GM12872 (cell line): ENCODE results near the gene NECTIN2.

Source experiments
- CTCF ChIP-seq: IDR thresholded peaks from 3 replicates; pipeline ENCODE4 v1.5.1; 2011; ENCODE audit warnings: low read depth, mild to moderate bottlenecking, low read length, moderate library complexity; ENCODE audit not compliant: insufficient read depth

The NECTIN2 gene

GRCh38 chr19:44850641-44851109, 4.6 kb downstream of the NECTIN2 start:
- no peak for TF ChIP-seq CTCF

DNA sequence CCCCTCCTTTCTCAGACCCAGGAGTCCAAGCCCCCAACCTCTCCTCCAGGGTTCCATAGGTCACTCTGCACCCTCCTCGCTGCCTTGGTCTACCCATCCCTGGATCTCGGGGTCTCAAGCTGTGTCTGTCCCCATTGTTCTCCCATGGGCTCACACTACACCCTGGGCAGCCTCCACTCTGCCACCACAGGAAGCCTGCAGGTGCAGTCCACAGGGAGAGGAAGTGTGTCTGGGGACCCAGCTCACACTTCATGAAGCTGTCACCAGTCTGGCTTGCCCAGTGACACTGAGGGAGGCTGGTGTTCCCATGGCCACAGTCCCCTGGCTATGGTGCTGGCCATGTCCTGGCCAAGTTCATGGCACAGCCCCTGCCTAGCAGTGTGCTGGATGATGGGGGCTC, 5.3 kb downstream of the NECTIN2 start:
- no peak for TF ChIP-seq CTCF

DNA sequence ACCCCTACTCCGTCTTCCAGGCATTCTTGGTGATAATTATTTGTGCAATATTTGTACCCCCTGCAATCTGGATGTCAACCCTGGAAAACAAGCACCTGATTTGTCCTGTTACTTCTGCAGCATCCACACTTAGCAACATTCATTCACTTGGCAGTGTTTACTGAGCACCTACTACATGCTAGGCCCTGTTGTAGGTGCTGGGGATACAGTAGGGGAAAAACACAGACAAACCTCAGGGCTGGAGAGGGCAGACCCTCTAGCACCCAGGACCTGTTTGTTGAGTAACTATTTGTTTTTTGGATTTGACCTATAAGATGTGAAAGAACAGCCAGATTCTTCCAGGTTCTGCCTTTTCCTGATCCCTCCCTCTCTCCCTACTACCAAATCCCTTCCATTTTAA, 9.5 kb downstream of the NECTIN2 start:
- no peak for TF ChIP-seq CTCF

- no peak for TF ChIP-seq CTCF
Measured at GRCh38 chr19:44856421-44857083, 10.5 kb downstream of the NECTIN2 start.

- TF ChIP-seq CTCF, result no peak
Measured at GRCh38 chr19:44857837-44858236, 11.7 kb downstream of the NECTIN2 start.

- no peak for TF ChIP-seq CTCF
Measured at GRCh38 chr19:44863990-44864389, 17.9 kb downstream of the NECTIN2 start.

GRCh38 chr19:44865196-44865767, 19.2 kb downstream of the NECTIN2 start:
- no peak for TF ChIP-seq CTCF
